ENCODE data around the gene RASL11B.

The RASL11B gene

DNA sequence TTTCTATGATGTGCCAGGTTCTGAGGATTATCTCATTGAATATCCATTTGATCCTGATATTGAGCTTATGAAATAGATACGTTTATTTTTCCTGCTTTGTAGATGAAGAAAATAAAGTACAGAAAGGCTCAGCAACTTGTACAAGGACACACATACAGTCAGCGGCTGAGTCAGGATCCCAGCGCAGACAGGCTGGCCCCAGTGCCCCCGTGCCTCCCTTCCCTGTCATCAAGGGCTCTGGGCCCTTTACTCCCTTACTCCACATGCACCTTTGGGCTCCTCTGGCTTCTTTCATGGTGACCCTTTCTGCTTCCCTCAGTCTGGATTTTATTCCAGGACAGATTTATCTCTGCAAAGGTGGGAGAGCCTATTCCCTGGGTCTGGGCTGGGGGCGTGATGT lies 12.8 kb downstream of the RASL11B start:
- DNase-seq (ENCODE audit: low read depth): no peak

DNA sequence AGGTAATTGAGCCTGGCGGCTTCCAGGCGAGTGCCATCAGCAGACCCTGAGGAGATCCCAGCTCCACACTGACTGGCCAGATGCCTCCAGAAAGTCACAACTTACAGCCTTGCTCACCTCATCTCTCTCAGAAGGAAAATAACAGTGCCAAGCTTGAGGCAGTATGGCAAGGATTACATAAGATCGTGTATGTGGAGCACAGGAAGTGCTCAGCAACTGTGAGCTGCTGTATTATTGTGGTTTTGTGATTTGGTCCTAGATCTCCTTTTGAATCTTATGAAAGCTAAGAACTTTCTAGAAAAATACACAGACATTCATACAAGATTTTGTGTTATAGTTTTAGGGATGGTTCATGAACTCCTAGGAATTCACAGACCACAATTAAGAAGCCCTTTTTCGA lies 14.0 kb downstream of the RASL11B start:
- no peak for DNase-seq (ENCODE audit: low read depth)

DNA sequence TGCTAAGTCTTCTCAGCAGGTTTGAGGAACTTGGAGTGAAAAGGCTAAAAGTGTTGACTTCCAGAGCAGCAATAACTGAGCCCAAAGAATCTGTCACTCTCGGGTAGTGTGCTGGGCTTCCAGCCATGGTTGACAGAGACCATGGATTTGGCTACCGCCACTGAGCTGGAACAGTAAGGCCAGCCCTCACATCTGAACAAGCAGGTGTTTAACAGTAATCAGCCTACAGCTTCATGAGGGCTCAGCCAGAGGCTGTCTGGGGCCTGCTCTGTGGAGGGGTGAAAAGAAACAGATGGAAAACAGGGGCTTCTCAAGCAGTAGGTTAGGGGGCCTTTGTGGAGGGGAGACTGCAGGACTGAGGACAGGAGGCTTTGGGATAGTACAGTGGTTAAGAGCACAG lies 14.9 kb downstream of the RASL11B start:
- no peak for DNase-seq (ENCODE audit: low read depth)

DNA sequence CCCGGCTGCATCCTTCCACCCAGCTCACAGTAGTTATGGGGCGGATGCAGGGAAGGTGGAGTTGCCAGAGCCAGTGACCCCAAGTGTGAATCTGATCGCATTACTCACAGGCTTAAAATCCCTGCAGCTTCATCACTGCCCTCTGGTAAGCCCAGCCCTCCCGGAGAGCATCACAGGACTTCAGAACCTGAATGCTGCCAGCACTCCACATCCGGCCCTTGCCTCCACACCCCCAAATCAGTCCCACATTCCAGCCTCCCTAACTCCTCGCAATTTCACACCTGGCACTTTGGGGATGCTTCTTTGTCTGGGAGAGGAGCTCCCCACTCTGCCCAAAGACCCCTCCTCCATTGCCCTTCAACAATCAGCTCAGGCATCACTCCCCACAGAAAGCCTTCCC lies 15.6 kb downstream of the RASL11B start:
- no peak for DNase-seq (ENCODE audit: low read depth)

DNA sequence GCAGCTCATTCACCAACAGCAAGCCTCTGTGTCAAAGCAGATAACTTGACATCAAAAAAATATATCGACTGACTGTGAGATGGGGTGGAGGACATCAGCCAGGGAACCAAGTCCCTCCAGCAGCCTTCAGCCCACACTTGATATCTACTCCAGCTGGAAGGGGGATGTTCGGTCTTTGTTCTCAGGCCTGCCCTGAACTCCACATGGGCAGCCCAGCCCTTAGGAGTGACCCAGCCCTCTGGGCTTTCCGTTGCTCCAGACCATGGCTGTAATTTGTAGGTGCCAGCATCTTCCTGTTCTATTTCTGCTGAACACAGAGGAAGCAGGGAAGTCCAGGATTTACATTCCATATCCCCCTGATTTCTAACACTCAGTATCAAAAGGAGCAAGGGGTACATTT lies 17.4 kb downstream of the RASL11B start:
- DNase-seq (ENCODE audit: low read depth): no peak

DNA sequence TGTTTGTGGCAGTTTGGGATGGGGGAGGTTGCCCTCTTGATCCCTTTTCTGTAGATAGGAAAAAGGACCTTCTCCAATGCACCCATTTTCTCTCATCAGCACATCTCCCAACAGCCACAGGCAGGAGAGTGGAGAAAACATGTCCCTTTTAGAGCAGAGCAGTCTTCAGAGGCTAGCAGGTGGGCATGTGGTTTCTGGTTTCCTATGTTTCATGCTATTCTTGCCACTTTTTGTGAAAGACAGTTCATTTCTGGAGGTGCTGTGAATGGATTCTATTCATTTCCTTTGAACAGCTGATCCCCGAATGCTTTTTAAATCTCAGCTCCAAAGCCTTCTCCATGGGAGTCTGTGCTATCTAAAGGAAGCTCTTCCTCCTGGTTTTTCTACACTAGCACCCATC lies 18.9 kb downstream of the RASL11B start:
- DNase-seq (ENCODE audit: low read depth): no peak

DNA sequence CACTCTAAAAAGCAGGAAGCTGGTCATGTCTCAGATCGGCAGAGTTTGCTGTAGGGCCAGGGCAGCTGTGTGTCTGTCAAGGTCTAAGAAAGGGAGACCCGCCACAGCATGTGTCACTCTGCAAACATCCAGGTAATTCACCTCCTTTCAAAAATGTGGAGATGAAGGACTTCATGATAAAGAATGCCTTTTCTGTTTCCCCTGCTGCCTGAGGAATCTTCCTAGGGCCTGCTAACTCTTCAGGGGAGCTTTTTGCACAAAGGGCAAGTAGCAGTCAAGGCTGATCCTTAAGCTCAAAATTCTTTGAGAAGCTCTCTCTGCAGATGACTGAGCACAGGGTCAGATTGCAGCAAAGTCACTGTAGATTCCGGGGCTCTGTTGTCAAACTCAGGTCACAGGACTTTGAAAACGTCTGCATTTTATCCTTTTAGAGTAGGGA lies 21.1 kb downstream of the RASL11B start:
- DNase-seq (ENCODE audit: low read depth): no peak

DNA sequence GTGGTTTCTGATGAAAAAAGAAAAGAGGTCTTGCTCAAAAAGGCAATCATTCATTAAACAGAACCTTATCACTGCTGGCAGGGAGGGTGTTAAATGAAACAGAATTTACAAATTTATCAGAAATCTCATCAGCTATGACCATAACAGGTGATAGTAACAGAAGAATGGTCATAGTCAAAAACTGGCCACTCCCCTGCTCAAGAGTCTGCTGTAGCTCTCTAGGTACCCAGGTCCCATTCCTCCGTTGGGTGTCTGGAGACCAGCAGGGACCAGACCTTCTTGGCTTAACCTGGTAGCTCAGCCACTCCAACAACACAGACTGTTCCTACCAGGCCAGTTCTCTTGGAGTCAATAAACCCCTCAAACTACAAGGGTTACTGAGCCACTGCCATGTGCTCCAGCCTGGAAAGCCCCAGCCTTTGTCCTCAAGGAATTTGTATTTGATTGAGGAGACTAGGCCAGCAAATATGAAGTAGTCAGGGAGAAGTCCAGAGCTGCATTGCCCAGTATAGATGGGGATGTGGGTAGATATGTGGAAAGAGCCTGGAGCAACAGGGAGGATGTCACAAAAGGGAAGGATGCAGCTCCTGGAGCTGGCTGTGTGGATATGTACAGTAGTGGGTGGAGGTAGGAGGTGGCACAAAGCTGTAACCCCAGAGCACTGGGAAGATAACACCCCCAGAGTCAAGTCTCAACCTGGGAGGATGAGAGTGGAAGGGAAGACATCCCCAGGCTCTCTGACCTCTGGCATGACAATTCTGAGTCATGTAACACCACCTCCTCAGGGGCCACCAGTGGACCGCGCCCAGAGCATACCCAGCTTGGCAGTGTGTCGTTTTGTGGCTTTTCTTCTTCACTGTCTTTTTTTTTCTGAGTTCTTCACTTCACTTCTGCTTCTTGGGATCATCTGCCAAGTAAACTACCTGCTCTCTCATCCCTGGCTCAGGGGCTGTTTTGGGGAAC lies 21.9 kb downstream of the RASL11B start:
- no peak for DNase-seq (ENCODE audit: low read depth)

DNA sequence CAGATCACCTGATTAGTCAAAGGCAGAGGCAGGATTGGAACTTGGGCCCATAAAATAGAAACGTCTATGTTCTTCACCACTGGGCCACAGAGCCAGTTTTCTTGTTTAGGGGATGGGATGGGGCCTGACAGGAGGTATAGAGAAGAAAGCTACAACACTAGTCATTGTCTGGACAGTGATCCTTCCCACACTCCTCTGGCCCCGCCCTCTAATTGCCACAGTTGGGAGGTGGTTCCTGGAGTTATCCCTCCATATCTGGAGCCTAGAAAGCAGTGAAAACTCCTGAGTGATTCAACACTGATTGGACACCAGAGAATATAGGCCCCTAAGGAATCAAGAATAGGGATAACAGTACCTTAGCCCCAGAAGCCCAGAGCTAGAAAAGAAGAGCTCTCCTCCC lies 22.9 kb downstream of the RASL11B start:
- no peak for DNase-seq (ENCODE audit: low read depth)

DNA sequence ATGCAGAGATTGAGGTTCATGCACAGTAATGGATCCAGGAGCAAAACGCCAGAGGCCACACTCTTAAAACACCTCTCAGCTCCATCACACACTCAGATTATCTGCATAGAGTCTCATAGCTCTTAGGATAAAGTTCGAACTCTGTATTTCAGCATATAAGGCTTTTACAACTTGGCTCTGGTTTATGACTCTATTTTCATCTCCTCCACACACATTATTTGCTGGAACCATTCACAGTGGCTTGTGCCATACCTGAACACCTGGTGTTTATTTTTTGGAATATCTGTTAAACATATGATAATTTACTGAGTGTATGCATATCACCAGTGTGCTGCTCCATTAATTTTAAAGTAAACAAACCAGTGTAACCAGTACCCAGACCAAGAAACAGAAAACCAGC lies 27.2 kb downstream of the RASL11B start:
- no peak for DNase-seq (ENCODE audit: low read depth)

DNA sequence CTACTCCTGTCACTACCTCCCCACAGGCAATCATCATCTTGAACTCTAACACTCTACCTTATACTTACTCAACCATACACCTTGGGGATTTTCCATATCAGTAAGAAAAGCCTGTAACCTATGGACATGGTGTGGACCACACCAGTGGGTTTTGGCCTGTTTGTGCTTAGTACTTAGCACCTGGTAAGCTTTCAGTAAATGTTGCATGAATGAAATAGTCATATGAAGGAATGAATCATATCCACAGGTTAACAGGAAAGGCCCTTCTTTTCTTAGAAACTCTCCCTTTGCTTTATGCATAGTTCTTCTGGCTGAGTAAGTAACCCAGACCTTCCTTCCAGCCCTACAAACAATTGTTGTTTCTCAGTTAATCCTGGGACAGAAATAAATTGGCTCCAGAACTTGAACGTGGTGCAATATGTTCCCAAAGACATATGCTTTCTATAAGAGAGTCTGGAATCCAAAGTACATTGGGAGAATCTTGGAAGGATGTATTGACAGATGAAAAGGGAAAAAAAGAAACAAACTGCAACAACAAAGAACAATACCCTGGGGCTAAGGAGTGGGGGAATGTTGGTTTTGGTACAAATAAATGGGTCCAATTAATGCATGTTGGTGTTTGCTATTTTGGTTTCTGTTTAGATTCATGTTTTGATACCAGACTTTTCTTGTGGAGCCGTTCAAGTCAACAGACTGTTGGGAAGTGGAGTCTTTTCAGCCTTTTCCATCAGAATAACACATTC lies 27.8 kb downstream of the RASL11B start:
- no peak for DNase-seq (ENCODE audit: low read depth)

DNA sequence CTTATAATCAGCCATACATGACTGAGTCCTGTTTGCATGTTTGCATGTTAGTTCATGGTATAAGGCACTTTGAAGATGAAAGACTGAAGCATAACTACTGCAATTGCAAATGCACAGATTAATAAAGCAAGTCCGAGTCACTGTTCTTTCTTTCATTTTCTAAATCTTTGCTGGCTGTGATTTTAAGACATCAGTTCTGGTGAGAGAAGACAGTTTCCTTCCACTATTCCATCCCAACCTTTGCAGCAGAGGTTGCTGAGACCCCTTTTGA lies 28.3 kb downstream of the RASL11B start:
- DNase-seq (ENCODE audit: low read depth): no peak

DNA sequence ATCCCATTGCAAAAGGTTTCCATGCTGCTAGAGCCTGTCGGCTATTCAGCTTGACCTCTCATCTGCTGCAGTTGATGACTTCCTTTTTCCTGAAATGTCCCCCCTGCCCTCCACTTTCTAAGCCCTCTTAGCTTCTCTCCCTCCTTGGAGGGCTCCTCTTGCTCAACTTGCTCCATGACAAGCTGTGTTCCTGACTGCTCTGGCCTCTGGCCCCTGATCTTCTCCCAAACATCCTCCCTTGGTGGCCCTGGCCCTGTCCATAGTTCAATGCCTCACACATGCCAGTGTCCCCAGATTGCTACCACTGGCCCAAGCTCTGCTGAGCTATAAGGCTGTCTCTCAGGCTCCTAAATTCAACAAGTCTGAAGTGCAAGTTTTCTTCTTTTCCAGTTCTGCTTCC lies 29.6 kb downstream of the RASL11B start:
- DNase-seq (ENCODE audit: low read depth): no peak

DNA sequence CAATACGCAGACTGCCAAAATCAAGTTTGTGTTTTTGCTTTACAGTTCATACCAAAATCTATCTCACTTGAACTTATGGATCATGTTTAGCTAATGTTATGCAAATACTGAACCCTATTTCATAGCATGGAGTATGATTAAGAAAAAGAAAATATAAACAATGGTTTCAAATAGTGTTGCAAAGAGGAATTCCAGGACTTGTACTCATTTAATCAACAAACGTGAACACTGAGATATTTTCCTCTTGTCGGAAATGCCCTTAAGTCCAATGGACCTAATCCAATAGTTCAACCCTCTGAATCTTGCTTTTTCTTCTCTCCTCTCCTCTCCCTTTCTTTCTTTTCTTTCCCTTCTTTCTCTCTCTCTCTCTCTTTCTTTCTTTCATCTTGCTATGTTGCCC lies 30.8 kb downstream of the RASL11B start:
- no peak for DNase-seq (ENCODE audit: low read depth)

DNA sequence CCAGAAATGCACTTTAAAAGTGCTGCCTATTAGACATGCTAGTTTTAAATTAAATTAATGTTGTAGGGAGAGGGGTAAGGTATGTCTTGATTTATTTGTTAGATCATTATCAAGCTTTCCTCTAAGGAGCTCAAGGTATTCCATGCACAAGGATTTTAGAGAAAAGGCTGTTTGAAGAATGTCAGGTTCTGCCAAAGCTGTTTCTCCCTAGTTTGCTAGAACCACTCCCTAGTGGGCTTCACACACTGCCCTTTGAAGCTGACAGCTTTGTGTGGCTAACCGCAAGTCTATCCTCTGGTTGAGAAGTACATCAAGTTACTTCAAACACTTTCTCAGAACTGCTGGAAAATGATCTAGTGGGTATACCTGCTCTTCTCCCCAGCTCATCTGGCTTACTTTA lies 32.3 kb downstream of the RASL11B start:
- DNase-seq (ENCODE audit: low read depth): no peak

DNA sequence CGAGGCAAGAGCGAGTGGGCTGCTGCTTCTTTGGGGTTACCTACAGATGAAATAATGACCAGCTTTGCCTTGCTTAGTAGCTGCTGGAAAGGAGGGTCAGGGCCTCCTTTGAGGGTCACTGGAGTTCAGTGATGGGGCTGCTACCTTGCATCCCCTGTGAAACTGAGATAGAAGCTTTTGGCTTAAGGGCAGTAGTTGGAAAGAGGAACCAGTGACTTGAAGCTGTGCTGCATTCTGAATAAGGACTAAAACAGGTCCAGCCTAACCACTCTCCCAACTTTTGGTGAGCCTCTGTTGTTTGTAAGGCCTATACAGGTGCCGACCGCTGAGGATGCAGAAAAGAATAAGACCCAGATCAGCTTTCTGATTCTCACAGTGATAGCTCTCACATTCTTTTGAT lies 41.2 kb downstream of the RASL11B start:
- DNase-seq (ENCODE audit: low read depth): no peak

DNA sequence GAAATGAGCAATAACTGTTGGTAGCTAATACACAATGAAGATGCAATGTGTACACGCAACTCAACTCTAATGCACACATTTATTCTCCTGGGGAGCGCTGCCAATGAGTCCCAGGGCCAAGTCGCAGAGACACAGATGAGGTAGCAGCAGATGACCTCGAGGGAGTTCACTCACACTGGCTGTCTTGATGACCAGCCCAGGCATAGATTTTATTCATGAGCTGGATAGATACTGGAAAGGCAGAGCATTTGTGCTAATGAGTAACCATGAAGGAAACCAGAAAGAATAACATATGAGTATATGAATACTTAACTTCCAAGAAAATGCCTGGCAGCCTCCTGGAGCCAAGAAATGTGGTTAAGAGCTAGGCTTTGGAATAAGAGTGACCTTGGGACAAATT lies 42.3 kb downstream of the RASL11B start:
- no peak for DNase-seq (ENCODE audit: low read depth)

DNA sequence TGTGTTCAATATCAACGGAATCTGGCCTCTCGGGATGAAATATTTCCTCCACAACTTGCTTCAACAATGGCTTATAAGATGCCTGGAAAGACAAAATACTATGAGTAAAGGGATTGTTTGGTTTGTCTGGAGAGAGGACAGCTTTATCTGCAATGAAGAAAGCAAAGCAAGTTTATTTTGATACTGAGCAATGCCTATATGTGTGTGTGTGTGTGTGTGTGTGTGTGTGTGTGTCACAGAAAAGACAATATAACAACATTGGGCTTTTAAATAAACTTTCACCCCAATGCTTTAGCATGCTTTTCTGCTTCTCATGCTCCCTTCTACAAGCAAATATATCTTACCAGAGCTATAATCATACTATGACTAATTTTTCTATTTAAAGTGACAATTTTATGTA lies 45.4 kb downstream of the RASL11B start:
- no peak for DNase-seq (ENCODE audit: low read depth)

DNA sequence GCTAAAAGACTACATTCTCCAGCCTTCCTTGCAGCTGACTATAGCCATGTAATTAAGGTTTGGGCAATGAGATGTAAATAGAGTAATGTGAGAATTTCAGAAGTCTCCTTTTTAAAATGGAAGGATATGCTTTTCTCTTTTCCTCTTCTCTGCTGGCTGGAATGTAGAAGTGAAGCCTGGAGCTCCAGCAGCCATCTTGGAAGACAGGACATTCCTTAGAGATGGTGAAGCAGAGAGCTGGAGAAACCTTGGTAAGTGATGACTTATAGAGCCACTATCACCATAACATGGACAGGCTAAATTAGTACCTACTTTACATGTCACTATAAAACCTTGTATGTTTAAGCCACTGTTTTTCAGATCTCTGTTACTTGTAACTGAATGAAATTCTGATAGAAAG lies 48.0 kb downstream of the RASL11B start:
- no peak for DNase-seq (ENCODE audit: low read depth)

DNA sequence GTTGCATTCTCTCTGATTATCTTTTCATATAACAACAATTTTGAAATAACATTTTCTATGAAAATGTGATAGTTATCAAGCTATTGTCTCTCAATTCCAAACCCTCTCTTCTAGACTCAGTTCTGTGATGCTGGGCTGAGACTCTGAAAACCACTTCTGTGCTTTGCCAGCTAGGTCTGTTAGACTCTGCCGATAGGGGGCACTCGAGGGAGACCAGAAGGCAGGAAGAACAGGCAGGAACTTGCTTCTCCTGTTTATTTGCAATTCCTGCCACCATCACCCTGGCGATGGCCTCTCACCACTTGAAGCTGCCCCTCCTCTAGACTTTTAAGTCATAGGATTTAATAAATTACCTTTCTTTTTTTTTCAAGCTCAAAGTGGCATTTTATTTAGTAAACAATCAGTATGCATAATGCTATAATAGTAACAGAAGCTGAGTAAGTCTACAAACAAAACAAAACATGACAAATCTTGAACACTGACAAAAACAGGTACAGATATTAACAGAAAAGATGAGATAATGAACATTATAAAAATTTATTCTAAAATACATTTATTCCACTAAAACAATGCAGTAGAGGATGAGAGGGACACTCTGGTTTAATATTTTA lies 49.7 kb downstream of the RASL11B start:
- no peak for DNase-seq (ENCODE audit: low read depth)

DNA sequence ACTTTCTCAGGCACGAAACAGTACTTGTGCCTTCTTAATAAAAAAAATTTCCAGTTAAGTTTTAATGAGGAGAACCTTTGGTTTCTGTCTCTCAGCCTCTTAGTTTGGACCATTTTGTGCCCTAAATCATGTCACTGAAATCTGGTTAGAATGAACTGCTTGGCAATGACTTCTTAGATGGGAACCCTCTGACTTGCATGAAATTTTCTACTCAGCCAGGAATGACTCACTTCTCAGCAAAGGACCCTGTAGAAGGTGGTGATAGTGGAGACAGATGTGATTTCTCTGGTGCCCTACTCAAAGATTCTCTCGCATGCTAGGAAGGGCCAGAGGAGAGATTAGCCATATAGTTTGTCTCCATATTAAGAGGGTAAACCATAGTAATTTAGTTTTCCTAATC lies 50.5 kb downstream of the RASL11B start:
- DNase-seq (ENCODE audit: low read depth): no peak

DNA sequence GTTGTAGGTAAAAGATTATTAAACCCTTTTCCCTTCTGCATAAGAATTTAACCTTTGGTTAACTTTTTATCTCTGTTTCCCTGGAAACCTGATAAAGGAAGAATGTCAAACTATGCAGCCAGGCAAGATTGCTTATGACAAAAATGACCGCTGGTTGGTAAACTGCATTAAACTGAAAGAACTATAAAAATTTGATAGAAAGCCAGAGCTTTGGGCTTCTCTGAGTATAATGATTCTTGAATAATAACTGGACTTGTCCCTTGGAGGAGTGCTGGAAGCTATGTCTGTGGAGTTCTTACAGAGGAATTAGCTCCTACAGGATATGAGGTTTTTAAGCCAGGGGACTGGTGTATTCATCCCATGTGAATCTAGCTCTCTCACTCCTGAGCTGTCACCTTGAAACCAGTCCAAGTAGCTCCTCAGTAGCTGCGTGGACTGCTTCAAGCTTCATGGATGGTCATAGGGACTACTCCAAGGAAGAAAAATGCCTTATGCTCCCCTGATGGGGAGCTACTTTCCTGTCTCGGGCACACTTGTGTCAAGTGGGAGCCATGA lies 52.0 kb downstream of the RASL11B start:
- DNase-seq (ENCODE audit: low read depth): no peak

DNA sequence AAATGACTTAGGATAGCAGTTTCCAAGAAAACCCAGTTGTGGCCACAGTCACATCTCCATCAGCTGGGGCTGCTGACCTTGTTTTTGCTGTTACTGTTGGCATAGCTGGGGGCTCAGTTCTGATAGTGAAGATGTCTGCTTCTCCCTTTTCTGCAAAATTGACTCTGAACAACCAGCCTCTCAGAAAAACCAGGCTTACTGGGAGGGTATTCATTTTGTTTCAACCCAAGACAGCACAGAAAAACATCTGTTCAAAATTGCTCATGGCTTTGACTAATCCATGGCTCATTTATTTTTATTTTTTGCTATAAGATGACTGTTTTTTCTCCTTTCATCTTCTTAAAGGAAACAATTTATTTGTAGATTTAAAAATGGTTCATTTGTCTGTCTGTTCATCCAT lies 53.1 kb downstream of the RASL11B start:
- DNase-seq (ENCODE audit: low read depth): no peak

Measured in HS-5 (cell line).